Right cardiac atrium (tissue), 5 donors: Measurements from ENCODE around the gene ANK3. TPM values are rescaled to one million over a fixed set of nuclear protein-coding genes. Genes with fewer than 3 reads are reported as not detected.
A peak's percentile ranks its signal among the peaks of the same experiment; 100 is the strongest.

Source experiments
- ATAC-seq, 2 donors: fragments of 200-7000 bp; cut with Tn5 transposase; one replicate each; pipeline versions ENCODE4 v1.8.0 to v1.9.1; 2020; ENCODE audit warnings: moderate library complexity in 2 of 2, mild to moderate bottlenecking in 1 of 2
- DNase-seq, 3 donors: peaks; one replicate each; pipeline ENCODE4 v3.0.0-alpha.2; 2020
- H3K27ac ChIP-seq: one replicate; pipeline ENCODE4 v1.5.1; 2013; ENCODE audit warnings: mild to moderate bottlenecking, low read length, control low read depth, moderate library complexity
- H3K27me3 ChIP-seq: one replicate; pipeline ENCODE4 v1.6.1; 2013; ENCODE audit not compliant: control insufficient read depth, insufficient read depth
- H3K4me1 ChIP-seq: one replicate; pipeline ENCODE4 v1.6.1; 2013; ENCODE audit warnings: low read length; ENCODE audit not compliant: control insufficient read depth, insufficient read depth
- H3K4me3 ChIP-seq: one replicate; pipeline ENCODE4 v1.5.1; 2013; ENCODE audit warnings: low read length, control low read depth
- H3K9me3 ChIP-seq: one replicate; pipeline ENCODE4 v1.6.1; 2013; ENCODE audit warnings: low read length; ENCODE audit not compliant: control insufficient read depth
- WGBS: extraction: QIAGEN DNeasy Blood & Tissue Kit; methylation state at CpG from one replicate; pipeline ENCODE4 v1.1.7; 2013; 5-methylcytosine and 5-hydroxymethylcytosine counted together
- intact Hi-C, 4 donors: fragments of 100-400 bp; cut with DNase I; formaldehyde crosslinking; loops; one replicate each; pipeline versions ENCODE4 v1.11.0 to v1.14.0; 2022 to 2023
- polyA plus RNA-seq: library from polyadenylated mRNA; stranded (reverse); fragments of 200-250 nt; gene quantifications from one replicate; pipeline ENCODE4 v1.2.3, GENCODE V29; 2013
- total RNA-seq, 4 donors: library from RNA; stranded (reverse); fragmentation: NEBNext Ultra II Directional; extraction: Animal tissue kit (Norgen Biotek cat#: 25700); gene quantifications; one replicate each; pipeline ENCODE4 v1.2.1, GENCODE V29; 2021
- donor health status: healthy with polysubstance abuse.
- donor health status: DM: no; HTN: yes; CAD: no.
- donor health status: DM: no; HTN: no; CAD: no.
- donor health status: DM: no; HTN: yes; CAD: no; lungs with severe emphysema.
- donor health status: DM: yes; HTN: yes; CAD: no.

ANK3 gene
- total and polyA plus RNA-seq, 5 donors: 59.8 to 196 (median 171) TPM

DNA sequence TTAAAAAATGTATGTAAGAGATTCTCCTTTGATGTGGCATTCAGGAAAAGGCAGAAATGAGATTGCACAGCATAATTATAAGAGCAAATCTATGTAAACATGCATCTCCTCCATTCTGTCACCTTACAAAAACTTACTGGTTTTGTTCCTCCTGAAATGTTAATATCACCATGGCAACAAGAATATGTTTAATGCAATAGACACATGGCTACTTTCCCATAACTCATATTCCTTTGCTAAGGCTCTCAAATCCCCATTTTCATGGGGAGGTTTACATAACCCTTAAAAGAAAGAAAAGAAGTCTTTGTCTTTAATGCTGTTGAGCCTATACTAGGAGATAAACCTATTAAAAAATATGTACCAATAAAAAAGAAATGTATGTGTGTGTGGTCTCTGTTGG lies 136.2 kb downstream of the ANK3 start:
- no peaks in the 10 kb centered on the region for H3K4me1 ChIP-seq
- no peak overlapping the region for H3K4me3 ChIP-seq
- DNase-seq (no peak), ATAC-seq (no peak)
- H3K9me3 ChIP-seq: no peaks in the 10 kb centered on the region
- H3K27ac ChIP-seq: no peak overlapping the region
- no peaks in the 10 kb centered on the region for H3K27me3 ChIP-seq
- intact Hi-C loops: no loop called here

DNA sequence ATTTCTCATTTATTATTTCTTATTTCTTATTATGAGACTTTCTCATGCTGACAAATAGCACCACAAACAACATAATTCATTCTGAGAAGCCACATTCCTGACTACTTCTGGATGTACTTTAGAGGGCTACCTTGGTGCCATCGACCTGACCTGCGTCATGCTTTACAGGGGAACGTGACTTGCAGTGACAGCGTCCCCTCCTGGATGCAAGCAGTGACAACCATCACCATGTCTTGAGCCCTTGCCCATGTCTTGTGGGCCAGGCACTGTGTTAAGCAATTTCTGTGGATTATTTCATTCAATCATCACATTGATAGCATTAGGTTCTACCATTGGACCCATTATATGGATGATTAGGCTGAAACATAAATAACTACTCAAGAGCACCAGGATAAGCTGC lies 137.0 kb downstream of the ANK3 start:
- Histone ChIP-seq H3K27me3 (no peaks in the 10 kb centered on the region), H3K9me3 (no peaks in the 10 kb centered on the region), H3K27ac (no peak overlapping the region), H3K4me3 (no peak overlapping the region), H3K4me1 (no peaks in the 10 kb centered on the region)
- DNase-seq (no peak), ATAC-seq (no peak)
- intact Hi-C loops: no loop called here
- 89% methylated on average over 4 of the region's 4 CpGs for WGBS

DNA sequence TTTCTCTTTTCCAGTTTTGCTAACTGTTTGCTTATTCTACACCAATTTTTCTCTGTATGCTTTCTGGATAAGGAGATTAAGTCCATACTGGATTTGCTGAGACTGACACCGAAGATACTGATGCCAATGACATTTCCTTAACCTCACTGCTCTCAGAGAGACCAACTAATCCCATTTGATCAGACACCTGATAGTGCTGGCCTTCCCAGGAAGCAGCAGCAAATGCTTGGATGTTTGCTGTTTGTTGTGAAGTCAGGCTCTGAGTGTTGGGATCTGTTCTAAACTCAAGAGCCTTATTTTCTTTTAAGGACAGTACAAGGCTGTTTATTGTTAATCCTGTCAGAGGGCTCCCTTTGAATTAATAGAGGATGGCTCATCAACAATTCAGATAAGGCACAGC lies 143.3 kb downstream of the ANK3 start:
- H3K4me1 ChIP-seq: peaks cover 1% of the 10 kb centered on the region
- H3K27ac ChIP-seq: no peak overlapping the region
- intact Hi-C loops: no loop called here
- ATAC-seq: no peak
- no peaks in the 10 kb centered on the region for H3K27me3 ChIP-seq
- H3K4me3 ChIP-seq: no peak overlapping the region
- no peak for DNase-seq
- H3K9me3 ChIP-seq: no peaks in the 10 kb centered on the region
- 47% methylated on average over 1 of the region's 1 CpG for WGBS

DNA sequence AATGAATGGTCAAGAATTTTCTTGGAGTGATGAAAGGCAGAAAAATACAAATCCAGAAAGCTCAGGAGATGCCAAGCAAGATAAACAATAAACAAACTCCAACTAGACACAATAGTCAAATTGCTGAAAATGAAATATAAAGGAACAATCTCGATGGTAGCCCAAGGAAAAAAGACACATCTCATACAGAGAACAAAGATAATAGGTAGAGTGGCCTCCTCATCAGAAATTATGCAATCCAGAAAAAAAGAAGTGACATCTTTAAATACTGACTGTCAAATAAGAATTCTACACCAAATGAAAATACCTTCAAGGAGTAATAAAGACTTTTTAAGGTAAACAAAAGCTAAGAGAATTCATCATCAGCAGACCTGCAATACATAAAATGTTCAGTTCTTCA lies 150.4 kb downstream of the ANK3 start:
- DNase-seq: no peak
- Histone ChIP-seq H3K4me3 (no peak overlapping the region), H3K4me1 (peaks cover 5% of the 10 kb centered on the region), H3K27me3 (no peaks in the 10 kb centered on the region), H3K9me3 (no peaks in the 10 kb centered on the region), H3K27ac (no peak overlapping the region)
- 88% methylated on average over 1 of the region's 1 CpG for WGBS
- intact Hi-C loops: loop anchor here in 1 of 4 donors (10.0 kb wide), 1 partner anchor 196 kb away; no protein-coding TSS in a partner anchor
- no peak for ATAC-seq

DNA sequence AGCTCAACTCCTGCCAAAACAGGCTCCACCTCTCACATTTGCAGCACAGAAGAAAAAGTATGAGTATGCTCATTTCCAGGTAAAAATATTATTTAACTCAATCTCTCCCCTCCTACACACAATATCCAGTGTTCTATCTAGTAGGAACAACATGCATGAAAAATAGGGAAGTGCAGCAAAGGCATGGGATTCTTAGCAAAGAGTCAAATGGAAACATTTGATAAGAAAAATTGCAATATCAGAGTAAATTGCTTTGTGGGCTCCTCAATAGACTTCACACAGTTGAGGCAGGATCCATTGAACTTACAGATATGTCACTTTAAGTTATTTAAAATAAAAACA lies 150.9 kb downstream of the ANK3 start:
- intact Hi-C loops: loop anchor here in 1 of 4 donors (10.0 kb wide), 1 partner anchor 196 kb away; no protein-coding TSS in a partner anchor
- Histone ChIP-seq H3K27ac (no peak overlapping the region), H3K27me3 (no peaks in the 10 kb centered on the region), H3K4me1 (peaks cover 5% of the 10 kb centered on the region), H3K9me3 (no peaks in the 10 kb centered on the region), H3K4me3 (no peak overlapping the region)
- DNase-seq (no peak), ATAC-seq (no peak)

DNA sequence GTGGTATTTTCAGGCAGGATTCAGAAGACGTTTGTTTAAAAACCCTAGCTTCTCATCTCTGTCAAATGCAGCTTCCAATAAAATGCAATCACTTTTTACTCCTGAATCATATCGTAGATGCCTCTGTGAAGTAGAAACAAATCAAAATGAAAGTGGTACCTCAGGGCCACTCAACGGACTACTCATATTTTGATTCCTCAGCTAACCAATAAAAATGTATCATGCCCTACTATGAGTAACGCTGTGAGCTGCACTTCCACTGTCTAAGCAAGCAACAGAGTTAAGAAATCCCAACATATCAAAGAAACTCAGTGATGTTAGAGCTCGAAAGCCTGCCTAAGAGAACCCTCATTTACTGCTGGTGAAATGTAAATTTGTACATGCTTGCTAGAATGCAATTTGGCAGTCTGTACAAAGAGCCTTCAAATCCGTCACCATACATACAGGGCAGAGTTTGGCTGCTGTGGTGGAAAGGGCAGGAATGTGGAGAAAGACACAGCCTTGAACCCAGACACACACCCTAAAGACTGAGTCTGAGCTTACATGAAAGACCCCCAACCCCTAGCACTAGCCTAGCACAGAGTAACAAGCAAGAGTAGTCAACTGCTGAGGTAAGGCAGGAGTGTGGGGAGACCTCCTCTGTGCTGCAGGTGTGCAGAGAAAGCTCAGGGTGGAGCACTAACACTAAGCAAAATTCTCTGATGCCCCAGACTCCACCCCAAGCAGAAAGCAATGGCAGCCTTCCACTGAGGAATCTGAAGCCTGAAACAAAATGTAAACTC lies 151.5 kb downstream of the ANK3 start:
- 54% methylated on average over 6 of the region's 6 CpGs for WGBS
- Histone ChIP-seq H3K27me3 (no peaks in the 10 kb centered on the region), H3K4me1 (peaks cover 5% of the 10 kb centered on the region), H3K4me3 (no peak overlapping the region), H3K9me3 (no peaks in the 10 kb centered on the region), H3K27ac (peak overlapping the region; percentile 54)
- intact Hi-C loops: loop anchor here in 1 of 4 donors (10.0 kb wide), 1 partner anchor 197 kb away; no protein-coding TSS in a partner anchor
- DNase-seq (no peak), ATAC-seq (peak; percentile 68 to 77)

DNA sequence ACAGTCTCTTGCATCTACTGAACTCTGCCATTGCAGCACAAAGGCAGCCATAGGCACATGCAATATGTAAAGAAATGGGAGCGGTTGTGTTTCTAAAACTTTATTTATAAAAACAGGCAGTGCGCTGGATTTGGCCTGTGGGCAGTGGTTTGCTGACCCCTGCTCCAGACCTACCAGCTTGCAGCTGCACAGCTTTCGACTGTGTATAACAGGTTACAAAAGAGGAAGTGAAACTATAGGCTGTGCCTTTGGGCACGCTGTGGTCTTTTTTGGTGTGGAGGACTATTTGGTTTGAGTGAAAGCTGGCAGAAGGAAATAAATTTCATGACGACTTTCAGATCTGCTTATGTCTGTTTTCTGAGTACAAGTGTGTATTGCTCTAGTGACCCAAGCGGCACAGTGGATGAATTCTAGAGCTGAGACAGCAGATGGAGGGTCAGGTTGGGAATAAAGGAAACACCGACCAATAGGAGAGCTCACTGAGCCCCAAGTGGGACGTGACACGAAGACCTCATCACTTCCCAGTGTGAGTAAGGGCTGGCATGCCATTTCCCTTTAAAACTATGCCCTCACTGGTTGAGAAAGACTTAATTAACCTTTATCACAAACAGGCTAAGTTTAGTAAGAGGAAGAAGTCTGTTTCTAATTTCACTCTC lies 152.7 kb downstream of the ANK3 start:
- Histone ChIP-seq H3K4me3 (no peak overlapping the region), H3K9me3 (no peaks in the 10 kb centered on the region), H3K4me1 (peaks cover 5% of the 10 kb centered on the region), H3K27me3 (no peaks in the 10 kb centered on the region), H3K27ac (peak overlapping the region; percentile 87)
- ATAC-seq: peak; percentile 91 to 93
- 53% methylated on average over 9 of the region's 9 CpGs for WGBS
- intact Hi-C loops: loop anchor here in 1 of 4 donors (10.0 kb wide), 1 partner anchor 198 kb away; no protein-coding TSS in a partner anchor
- peak; percentile 45 to 60 (median 60) for DNase-seq

DNA sequence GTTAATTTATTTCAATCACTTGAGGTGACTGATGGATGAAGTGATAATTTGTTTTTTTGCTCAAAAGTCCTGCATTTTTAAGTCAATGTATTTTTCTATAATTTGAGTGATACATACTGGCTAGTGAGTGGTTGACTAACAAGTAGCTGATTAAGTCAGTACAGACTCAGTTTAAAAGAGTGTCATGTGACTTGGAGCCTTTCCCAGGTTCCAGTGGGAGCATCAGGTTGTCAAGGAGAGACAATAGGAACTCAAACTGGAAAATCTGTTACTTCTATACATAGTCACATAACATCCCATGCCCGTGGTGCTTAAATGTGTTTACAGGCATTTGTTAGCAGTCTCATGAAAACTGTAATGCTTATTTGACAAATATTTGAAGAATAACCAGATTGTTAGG lies 154.7 kb downstream of the ANK3 start:
- DNase-seq (no peak), ATAC-seq (no peak)
- H3K4me1 ChIP-seq: peaks cover 5% of the 10 kb centered on the region
- intact Hi-C loops: loop anchor here in 1 of 4 donors (10.0 kb wide), 1 partner anchor 200 kb away; no protein-coding TSS in a partner anchor
- no peaks in the 10 kb centered on the region for H3K9me3 ChIP-seq
- WGBS: 20% methylated on average over 1 of the region's 1 CpG
- H3K4me3 ChIP-seq: no peak overlapping the region
- H3K27ac ChIP-seq: no peak overlapping the region
- H3K27me3 ChIP-seq: no peaks in the 10 kb centered on the region

DNA sequence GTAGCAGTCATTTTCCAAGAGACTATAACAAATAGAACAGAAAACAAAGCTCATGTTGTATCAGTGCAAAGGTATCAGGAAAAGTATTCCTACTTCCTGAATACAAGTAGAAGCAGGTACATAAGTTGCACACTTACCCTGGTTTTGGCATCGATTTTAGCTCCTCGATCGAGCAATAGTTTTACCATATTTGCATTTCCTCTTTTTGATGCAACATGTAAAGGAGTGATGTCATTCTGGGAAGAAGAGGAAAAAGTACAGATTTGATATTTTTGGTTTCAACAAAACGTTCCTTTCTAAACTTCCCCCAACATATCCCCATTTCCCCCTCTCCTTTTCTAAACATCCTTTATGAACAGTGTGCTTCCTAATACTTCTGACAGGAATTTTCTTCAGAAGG lies 155.1 kb downstream of the ANK3 start:
- peaks cover 5% of the 10 kb centered on the region for H3K4me1 ChIP-seq
- H3K27ac ChIP-seq: no peak overlapping the region
- WGBS: 61% methylated on average over 4 of the region's 4 CpGs
- no peaks in the 10 kb centered on the region for H3K27me3 ChIP-seq
- DNase-seq: no peak
- no peak overlapping the region for H3K4me3 ChIP-seq
- intact Hi-C loops: loop anchor here in 1 of 4 donors (10.0 kb wide), 1 partner anchor 200 kb away; no protein-coding TSS in a partner anchor
- H3K9me3 ChIP-seq: no peaks in the 10 kb centered on the region
- ATAC-seq: no peak

DNA sequence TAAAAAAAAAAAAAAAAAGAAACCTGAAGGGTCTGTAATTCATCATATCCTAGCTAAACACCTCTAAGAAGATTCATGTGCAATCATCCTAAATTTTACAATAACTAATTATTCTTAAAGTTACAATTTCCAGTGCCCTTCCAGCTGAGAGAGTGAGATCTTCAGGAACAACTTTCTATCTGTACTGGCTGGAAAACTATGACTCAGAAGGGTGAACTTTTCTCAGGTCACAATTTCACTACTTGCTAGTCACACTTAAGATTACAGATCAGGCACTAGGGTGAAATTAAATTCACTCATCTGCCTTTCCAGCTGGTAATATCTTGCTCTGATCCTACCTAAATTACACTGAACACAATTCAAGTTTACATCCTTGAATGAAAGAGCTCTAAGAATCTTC lies 158.8 kb downstream of the ANK3 start:
- intact Hi-C loops: loop anchor here in 1 of 4 donors (10.0 kb wide), 1 partner anchor 204 kb away; no protein-coding TSS in a partner anchor
- Histone ChIP-seq H3K27me3 (no peaks in the 10 kb centered on the region), H3K4me3 (no peak overlapping the region), H3K27ac (no peak overlapping the region), H3K9me3 (no peaks in the 10 kb centered on the region), H3K4me1 (no peaks in the 10 kb centered on the region)
- DNase-seq (no peak), ATAC-seq (no peak)

DNA sequence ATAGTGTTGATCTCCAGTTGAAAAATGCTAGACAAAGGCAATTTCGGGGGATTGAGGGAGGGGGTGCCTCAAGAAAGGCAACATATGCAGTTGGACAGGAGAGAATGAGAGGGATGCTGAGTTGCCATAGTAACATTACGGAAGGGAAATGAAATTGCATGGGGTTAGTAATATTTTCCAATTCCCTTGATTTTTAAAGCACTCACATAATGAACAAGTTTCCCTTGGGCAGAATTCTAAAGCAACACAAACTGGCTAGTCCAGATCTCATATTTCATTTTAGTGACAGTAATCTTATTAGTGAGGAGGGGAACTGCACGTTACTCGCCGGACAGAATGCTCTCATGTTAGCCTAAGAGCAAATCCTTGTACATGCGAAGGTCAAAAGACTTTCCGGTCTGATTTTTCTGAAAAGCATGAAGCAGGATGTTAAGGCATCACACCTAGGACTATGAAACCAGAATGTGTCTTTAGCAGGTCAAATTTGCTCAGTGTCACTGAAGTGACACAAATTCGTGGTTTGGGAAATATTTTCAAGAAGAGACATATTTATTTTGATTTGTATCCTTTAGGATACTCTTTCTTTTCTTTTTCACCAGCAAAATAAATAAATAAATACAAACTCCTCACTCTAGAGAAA lies 165.5 kb downstream of the ANK3 start:
- intact Hi-C loops: no loop called here
- no peak overlapping the region for H3K4me3 ChIP-seq
- WGBS: 75% methylated on average over 8 of the region's 8 CpGs

More for the DNA sequence above, 165.5 kb downstream of the ANK3 start:
- no peak for ATAC-seq
- DNase-seq: no peak
- H3K4me1 ChIP-seq: no peaks in the 10 kb centered on the region
- H3K9me3 ChIP-seq: no peaks in the 10 kb centered on the region
- no peak overlapping the region for H3K27ac ChIP-seq
- H3K27me3 ChIP-seq: no peaks in the 10 kb centered on the region
